GM12878 (cell line): ENCODE measurements around the gene DNTT.

ENCODE experiments used
- CHD1 ChIP-seq: IDR thresholded peaks from 2 replicates; pipeline ENCODE4 v1.6.1; 2012; ENCODE audit warnings: low read depth, low read length, improper control_type of control experiment
- CREM ChIP-seq: IDR thresholded peaks from 2 replicates; pipeline ENCODE4 v1.6.1; 2014; ENCODE audit warnings: antibody characterized with exemption, low read depth
- EP300 ChIP-seq, 2 experiments: fragments of 150-350 bp in 1 of 2; IDR thresholded peaks; 2 replicates each; pipeline ENCODE4 v1.6.1; 2011 to 2012; ENCODE audit warnings: low read depth in 2 of 2, low read length in 2 of 2, borderline replicate concordance in 1 of 2, improper control_type of control experiment in 1 of 2, inconsistent platforms in 1 of 2; ENCODE audit not compliant: control insufficient read depth in 1 of 2
- GATAD2B ChIP-seq: fragments of 450-650 bp; conservative IDR thresholded peaks from 2 replicates; pipeline ENCODE4 v1.6.1; 2017; ENCODE audit warnings: low read depth, mild to moderate bottlenecking, moderate library complexity
- HDGF ChIP-seq: fragments of 450-650 bp; IDR thresholded peaks from 2 replicates; pipeline ENCODE4 v1.6.1; 2016; ENCODE audit warnings: antibody characterized with exemption
- SIN3A ChIP-seq: IDR thresholded peaks from 2 replicates; pipeline ENCODE4 v1.6.1; 2012; ENCODE audit warnings: low read depth, low read length, improper control_type of control experiment
- ZBTB33 ChIP-seq: fragments of 450-650 bp; IDR thresholded peaks from 2 replicates; pipeline ENCODE4 v1.6.1; 2017; ENCODE audit warnings: mild to moderate bottlenecking
- TF ChIP-seq, protein P1 (sequence below), 3 experiments: IDR thresholded peaks in 2 of 3; conservative IDR thresholded peaks in 1 of 3; 2 replicates each; pipeline ENCODE4 v1.5.1; 2011; ENCODE audit warnings: low read depth in 3 of 3, low read length in 3 of 3, mild to moderate bottlenecking in 3 of 3, control low read depth in 2 of 3, moderate library complexity in 2 of 3, inconsistent platforms in 1 of 3, mixed read lengths in 1 of 3; ENCODE audit not compliant: control insufficient read depth in 2 of 3, insufficient read depth in 1 of 3; ENCODE audit errors: extremely low read depth in 1 of 3
- TF ChIP-seq, protein P2 (sequence below): fragments of 450-650 bp; conservative IDR thresholded peaks from 2 replicates; pipeline ENCODE4 v1.6.1; 2017; ENCODE audit warnings: mild to moderate bottlenecking, moderate library complexity

GRCh38 chr10:96334616-96335526 lies 30.6 kb downstream of the DNTT start:
- TF ChIP-seq HDGF (no peak), SIN3A (no peak), ZBTB33 (no peak), CHD1 (no peak), GATAD2B (no peak), CREM (no peak), EP300 (IDR thresholded peaks at IDR 0.05; ENCODE audit: borderline replicate concordance in 1 of 2, control insufficient read depth in 1 of 2, low read depth in 2 of 2, low read length in 2 of 2) (no peak)
- TF ChIP-seq, protein P1, sequence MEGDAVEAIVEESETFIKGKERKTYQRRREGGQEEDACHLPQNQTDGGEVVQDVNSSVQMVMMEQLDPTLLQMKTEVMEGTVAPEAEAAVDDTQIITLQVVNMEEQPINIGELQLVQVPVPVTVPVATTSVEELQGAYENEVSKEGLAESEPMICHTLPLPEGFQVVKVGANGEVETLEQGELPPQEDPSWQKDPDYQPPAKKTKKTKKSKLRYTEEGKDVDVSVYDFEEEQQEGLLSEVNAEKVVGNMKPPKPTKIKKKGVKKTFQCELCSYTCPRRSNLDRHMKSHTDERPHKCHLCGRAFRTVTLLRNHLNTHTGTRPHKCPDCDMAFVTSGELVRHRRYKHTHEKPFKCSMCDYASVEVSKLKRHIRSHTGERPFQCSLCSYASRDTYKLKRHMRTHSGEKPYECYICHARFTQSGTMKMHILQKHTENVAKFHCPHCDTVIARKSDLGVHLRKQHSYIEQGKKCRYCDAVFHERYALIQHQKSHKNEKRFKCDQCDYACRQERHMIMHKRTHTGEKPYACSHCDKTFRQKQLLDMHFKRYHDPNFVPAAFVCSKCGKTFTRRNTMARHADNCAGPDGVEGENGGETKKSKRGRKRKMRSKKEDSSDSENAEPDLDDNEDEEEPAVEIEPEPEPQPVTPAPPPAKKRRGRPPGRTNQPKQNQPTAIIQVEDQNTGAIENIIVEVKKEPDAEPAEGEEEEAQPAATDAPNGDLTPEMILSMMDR (IDR thresholded peaks at IDR 0.05 in 2 of 3, conservative IDR thresholded peaks at IDR 0.05 in 1 of 3; ENCODE audit: control insufficient read depth in 2 of 3, extremely low read depth in 1 of 3, insufficient read depth in 1 of 3, low read depth in 3 of 3, low read length in 3 of 3), result peak; percentile 62 to 77 (median 62); a peak in 5 of 6 replicates
- TF ChIP-seq, protein P2, sequence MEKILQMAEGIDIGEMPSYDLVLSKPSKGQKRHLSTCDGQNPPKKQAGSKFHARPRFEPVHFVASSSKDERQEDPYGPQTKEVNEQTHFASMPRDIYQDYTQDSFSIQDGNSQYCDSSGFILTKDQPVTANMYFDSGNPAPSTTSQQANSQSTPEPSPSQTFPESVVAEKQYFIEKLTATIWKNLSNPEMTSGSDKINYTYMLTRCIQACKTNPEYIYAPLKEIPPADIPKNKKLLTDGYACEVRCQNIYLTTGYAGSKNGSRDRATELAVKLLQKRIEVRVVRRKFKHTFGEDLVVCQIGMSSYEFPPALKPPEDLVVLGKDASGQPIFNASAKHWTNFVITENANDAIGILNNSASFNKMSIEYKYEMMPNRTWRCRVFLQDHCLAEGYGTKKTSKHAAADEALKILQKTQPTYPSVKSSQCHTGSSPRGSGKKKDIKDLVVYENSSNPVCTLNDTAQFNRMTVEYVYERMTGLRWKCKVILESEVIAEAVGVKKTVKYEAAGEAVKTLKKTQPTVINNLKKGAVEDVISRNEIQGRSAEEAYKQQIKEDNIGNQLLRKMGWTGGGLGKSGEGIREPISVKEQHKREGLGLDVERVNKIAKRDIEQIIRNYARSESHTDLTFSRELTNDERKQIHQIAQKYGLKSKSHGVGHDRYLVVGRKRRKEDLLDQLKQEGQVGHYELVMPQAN, result no peak
